ENCODE measurements around the gene TRIM28.

TRIM28 gene

DNA sequence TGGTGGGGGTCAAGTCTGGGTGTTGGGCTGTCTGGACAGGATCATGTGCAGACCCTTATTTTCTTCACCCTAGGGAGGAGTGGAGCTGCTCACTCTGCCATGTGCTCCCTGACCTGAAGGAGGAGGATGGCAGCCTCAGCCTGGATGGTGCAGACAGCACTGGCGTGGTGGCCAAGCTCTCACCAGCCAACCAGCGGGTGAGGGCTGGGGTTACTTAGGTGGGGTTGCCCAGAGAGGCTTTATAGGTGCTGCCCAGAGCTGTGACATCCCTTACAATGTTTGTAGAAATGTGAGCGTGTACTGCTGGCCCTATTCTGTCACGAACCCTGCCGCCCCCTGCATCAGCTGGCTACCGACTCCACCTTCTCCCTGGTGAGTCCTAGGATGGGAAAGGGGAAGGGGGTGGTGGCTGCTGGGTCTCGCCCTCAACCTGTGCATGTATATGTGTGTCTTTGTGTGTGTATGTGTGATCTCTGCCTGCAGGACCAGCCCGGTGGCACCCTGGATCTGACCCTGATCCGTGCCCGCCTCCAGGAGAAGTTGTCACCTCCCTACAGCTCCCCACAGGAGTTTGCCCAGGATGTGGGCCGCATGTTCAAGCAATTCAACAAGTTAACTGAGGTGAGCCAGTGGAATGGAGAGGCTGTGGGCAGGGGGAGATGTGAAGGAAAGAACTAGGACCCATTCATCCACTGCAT is 5.9 kb downstream of the TRIM28 start:
- TF ChIP-seq TAF1 (IDR thresholded peaks at IDR 0.05; ENCODE audit: borderline replicate concordance, insufficient read depth, low read length) = no peak
- no peak for TF ChIP-seq POLR2AphosphoS5 (IDR thresholded peaks at IDR 0.05; ENCODE audit: low read depth, low read length)
- TF ChIP-seq, protein P1, sequence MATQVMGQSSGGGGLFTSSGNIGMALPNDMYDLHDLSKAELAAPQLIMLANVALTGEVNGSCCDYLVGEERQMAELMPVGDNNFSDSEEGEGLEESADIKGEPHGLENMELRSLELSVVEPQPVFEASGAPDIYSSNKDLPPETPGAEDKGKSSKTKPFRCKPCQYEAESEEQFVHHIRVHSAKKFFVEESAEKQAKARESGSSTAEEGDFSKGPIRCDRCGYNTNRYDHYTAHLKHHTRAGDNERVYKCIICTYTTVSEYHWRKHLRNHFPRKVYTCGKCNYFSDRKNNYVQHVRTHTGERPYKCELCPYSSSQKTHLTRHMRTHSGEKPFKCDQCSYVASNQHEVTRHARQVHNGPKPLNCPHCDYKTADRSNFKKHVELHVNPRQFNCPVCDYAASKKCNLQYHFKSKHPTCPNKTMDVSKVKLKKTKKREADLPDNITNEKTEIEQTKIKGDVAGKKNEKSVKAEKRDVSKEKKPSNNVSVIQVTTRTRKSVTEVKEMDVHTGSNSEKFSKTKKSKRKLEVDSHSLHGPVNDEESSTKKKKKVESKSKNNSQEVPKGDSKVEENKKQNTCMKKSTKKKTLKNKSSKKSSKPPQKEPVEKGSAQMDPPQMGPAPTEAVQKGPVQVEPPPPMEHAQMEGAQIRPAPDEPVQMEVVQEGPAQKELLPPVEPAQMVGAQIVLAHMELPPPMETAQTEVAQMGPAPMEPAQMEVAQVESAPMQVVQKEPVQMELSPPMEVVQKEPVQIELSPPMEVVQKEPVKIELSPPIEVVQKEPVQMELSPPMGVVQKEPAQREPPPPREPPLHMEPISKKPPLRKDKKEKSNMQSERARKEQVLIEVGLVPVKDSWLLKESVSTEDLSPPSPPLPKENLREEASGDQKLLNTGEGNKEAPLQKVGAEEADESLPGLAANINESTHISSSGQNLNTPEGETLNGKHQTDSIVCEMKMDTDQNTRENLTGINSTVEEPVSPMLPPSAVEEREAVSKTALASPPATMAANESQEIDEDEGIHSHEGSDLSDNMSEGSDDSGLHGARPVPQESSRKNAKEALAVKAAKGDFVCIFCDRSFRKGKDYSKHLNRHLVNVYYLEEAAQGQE (IDR thresholded peaks at IDR 0.05; ENCODE audit: insufficient read depth in 1 of 2, low read depth in 2 of 2, low read length in 2 of 2) = no peak
- no peak for TF ChIP-seq SIN3A (IDR thresholded peaks at IDR 0.05; ENCODE audit: borderline replicate concordance, insufficient read depth, low read length)
- no peak for TF ChIP-seq FOXP2 (optimal IDR thresholded peaks at IDR 0.05; ENCODE audit: borderline replicate concordance, extremely low read depth, extremely low read length, insufficient read depth)

DNA sequence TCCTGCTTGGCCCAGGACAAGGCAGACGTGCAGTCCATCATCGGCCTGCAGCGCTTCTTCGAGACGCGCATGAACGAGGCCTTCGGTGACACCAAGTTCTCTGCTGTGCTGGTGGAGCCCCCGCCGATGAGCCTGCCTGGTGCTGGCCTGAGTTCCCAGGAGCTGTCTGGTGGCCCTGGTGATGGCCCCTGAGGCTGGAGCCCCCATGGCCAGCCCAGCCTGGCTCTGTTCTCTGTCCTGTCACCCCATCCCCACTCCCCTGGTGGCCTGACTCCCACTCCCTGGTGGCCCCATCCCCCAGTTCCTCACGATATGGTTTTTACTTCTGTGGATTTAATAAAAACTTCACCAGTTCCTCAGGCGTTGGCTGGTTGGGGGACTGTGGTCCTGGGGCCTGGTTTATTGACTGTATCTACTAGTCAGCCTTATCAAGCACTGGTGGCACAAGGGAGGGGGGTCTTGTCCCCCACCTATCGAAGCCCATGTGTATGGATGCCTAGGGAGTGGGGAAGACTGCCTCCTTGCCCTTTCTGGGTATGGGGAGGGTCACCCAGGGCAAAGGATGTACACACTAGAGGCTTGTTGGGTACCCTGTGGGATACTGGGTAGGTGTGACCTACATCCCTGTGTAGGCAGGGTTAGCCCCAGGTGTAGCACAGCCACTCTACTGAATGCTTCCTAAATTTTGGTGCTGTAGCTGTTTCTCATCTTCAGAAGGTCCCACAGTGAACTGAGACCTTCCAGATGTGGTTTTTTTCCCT is 6.7 kb downstream of the TRIM28 start:
- no peak for TF ChIP-seq FOXP2 (optimal IDR thresholded peaks at IDR 0.05; ENCODE audit: borderline replicate concordance, extremely low read depth, extremely low read length, insufficient read depth)
- no peak for TF ChIP-seq SIN3A (IDR thresholded peaks at IDR 0.05; ENCODE audit: borderline replicate concordance, insufficient read depth, low read length)
- TF ChIP-seq POLR2AphosphoS5 (IDR thresholded peaks at IDR 0.05; ENCODE audit: low read depth, low read length) = no peak; the same call in 1 of the 2 replicates
- no peak for TF ChIP-seq TAF1 (IDR thresholded peaks at IDR 0.05; ENCODE audit: borderline replicate concordance, insufficient read depth, low read length)
- TF ChIP-seq, protein P1 (IDR thresholded peaks at IDR 0.05; ENCODE audit: insufficient read depth in 1 of 2, low read depth in 2 of 2, low read length in 2 of 2) = no peak

DNA sequence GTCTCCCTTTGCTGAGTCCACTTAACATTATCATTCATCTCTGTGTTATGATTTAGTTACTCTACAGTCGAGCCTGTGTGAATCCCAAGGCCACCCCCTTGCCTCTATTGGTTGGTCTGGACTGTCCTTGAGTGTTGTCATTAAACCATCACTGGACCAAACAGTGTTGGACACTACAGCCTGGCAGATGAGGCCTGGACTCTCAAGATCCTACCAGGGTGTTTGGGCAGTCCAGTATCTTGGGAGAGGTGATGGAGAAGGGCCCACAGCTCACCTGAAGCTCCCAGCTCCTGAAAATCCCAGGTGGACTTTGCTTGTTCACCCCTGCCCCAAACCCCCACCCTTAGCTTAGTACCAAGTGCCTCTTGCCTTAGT is 7.2 kb downstream of the TRIM28 start:
- TF ChIP-seq, protein P1 (IDR thresholded peaks at IDR 0.05; ENCODE audit: insufficient read depth in 1 of 2, low read depth in 2 of 2, low read length in 2 of 2) = no peak
- TF ChIP-seq FOXP2 (optimal IDR thresholded peaks at IDR 0.05; ENCODE audit: borderline replicate concordance, extremely low read depth, extremely low read length, insufficient read depth) (no peak), TAF1 (IDR thresholded peaks at IDR 0.05; ENCODE audit: borderline replicate concordance, insufficient read depth, low read length) (no peak), SIN3A (IDR thresholded peaks at IDR 0.05; ENCODE audit: borderline replicate concordance, insufficient read depth, low read length) (no peak), POLR2AphosphoS5 (IDR thresholded peaks at IDR 0.05; ENCODE audit: low read depth, low read length) (no peak; the same call in 1 of the 2 replicates)

DNA sequence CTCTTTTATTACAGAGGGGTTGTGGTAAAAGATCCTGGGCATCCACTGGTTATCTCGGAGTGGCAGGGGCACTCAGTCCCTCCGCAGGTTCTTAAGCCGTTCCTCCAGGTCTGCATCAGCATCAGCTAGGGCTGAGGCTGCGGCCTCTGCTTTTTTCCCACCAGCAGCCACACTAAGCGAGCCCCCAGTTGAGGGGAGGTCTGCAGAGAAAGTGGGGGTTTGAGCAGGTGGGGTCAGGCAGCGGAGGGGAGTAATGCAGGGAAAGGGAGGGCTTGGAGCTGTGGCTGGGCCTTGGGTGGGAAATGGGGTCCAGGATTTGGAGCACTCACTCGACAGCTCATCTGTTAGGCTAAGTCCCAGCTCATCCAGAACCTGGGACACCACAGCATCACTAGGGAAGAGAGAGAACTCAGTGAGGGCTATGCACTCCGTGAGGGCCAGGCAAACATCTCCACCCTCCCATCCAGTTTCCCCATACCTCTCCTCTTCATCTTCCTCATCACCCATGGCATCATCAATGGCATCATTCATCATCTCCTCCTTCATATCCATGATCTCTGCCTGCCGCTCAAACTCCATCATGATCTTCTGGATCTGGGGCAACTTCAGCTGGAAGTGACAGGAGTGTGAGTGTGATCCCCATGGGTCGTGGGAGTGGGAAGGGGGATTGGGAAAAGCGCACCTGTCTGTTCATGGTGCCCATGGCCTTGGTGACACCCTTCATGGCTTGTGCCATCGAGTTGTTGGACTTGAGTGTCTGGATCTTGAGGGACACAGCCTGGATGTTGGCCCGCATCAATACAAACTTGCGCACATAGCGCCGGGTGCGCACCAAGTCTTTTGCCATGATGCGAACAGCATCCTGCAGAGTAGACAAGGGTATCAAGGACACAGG is 8.0 kb downstream of the TRIM28 start:
- TF ChIP-seq FOXP2 (optimal IDR thresholded peaks at IDR 0.05; ENCODE audit: borderline replicate concordance, extremely low read depth, extremely low read length, insufficient read depth) = no peak
- TF ChIP-seq, protein P1 (IDR thresholded peaks at IDR 0.05; ENCODE audit: insufficient read depth in 1 of 2, low read depth in 2 of 2, low read length in 2 of 2) = no peak
- TF ChIP-seq POLR2AphosphoS5 (IDR thresholded peaks at IDR 0.05; ENCODE audit: low read depth, low read length) = peak; percentile 64; the same call in 1 of the 2 replicates

Measured in PFSK-1 (cell line).